Spleen (tissue), 11 donors: ENCODE data around the gene NRXN2. TPM values are rescaled to one million over a fixed set of nuclear protein-coding genes. Genes with fewer than 3 reads are reported as not detected.

ENCODE experiments used
- DNase-seq: peaks from one replicate; pipeline ENCODE4 v3.0.0-alpha.2; 2020
- H3K27ac ChIP-seq, 8 donors: fragments of 200-600 bp; sonication (generic) in 7 of 8; 1 replicate in 4 of 8; 2 replicates in 4 of 8; pipeline versions ENCODE4 v1.5.0 to v1.8.0; 2016 to 2021; ENCODE audit warnings: inconsistent platforms in 4 of 8, mild to moderate bottlenecking in 4 of 8, moderate library complexity in 1 of 8
- H3K27me3 ChIP-seq, 7 donors: fragments of 200-600 bp; sonication (generic) in 6 of 7; replicated peaks in 1 of 7; 1 replicate in 4 of 7; 2 replicates in 3 of 7; pipeline versions ENCODE4 v1.5.0 to v1.8.0; 2016 to 2021; ENCODE audit warnings: inconsistent platforms in 3 of 7, mild to moderate bottlenecking in 1 of 7
- H3K36me3 ChIP-seq, 6 donors: fragments of 200-600 bp; sonication (generic) in 5 of 6; 1 replicate in 4 of 6; 2 replicates in 2 of 6; pipeline versions ENCODE4 v1.5.0 to v1.8.0; 2016 to 2021; ENCODE audit warnings: inconsistent platforms in 2 of 6
- H3K4me1 ChIP-seq, 6 donors: fragments of 200-600 bp; sonication (generic) in 5 of 6; 1 replicate in 3 of 6; 2 replicates in 3 of 6; pipeline versions ENCODE4 v1.5.0 to v1.8.0; 2016 to 2021; ENCODE audit warnings: inconsistent platforms in 3 of 6
- H3K4me3 ChIP-seq, 8 donors: fragments of 200-600 bp; sonication (generic) in 7 of 8; 1 replicate in 4 of 8; 2 replicates in 4 of 8; pipeline versions ENCODE4 v1.5.0 to v1.8.0; 2016 to 2021; ENCODE audit warnings: inconsistent platforms in 4 of 8, mild to moderate bottlenecking in 4 of 8, moderate library complexity in 2 of 8
- H3K9me3 ChIP-seq, 8 donors: fragments of 200-600 bp; sonication (generic) in 7 of 8; 1 replicate in 4 of 8; 2 replicates in 4 of 8; pipeline versions ENCODE4 v1.5.0 to v1.8.0; 2016 to 2021; ENCODE audit warnings: inconsistent platforms in 4 of 8
- POLR2A ChIP-seq, 3 donors: fragments of 450-650 bp; IDR thresholded peaks; one replicate each; pipeline ENCODE4 v1.5.1; 2017; ENCODE audit warnings: antibody characterized with exemption in 3 of 3, mild to moderate bottlenecking in 1 of 3
- POLR2AphosphoS5 ChIP-seq, 3 donors: sonication (generic); formaldehyde crosslinking; IDR thresholded peaks; one replicate each; pipeline ENCODE4 v1.5.1; 2017; ENCODE audit warnings: antibody characterized with exemption in 3 of 3
- WGBS, 5 donors: extraction: QIAGEN DNeasy Blood & Tissue Kit in 3 of 5; methylation state at CpG; one replicate each; pipeline versions ENCODE4 v1.1.5 to v1.1.7; 2013 to 2018; 5-methylcytosine and 5-hydroxymethylcytosine counted together
- intact Hi-C: fragments of 100-400 bp; cut with DNase I; formaldehyde crosslinking; loops from one replicate; pipeline ENCODE4 v1.15.0; 2023; ENCODE audit warnings: low total_unique reads
- polyA plus RNA-seq, 3 donors: library from polyadenylated mRNA; stranded (reverse); fragments of 200-250 nt; gene quantifications; one replicate each; pipeline ENCODE4 v1.2.1, GENCODE V29; 2013
- total RNA-seq, 7 donors: library from RNA; depleted of rRNA in 3 of 7; stranded (reverse); fragments of >200 nt in 3 of 7; fragmentation: NEBNext Ultra II Directional in 4 of 7; extraction: Animal tissue kit (Norgen Biotek cat#: 25700) in 4 of 7; gene quantifications; one replicate each; pipeline versions ENCODE4 v1.1.0 to v1.2.1, GENCODE V29; 2016 to 2021
- TF ChIP-seq, protein P1 (sequence below), 11 experiments: fragments of 200-600 bp in 7 of 11; fragments of 450-650 bp in 4 of 11; sonication (generic) in 4 of 11; IDR thresholded peaks in 8 of 11; conservative IDR thresholded peaks in 3 of 11; 1 replicate in 7 of 11; 2 replicates in 4 of 11; pipeline versions ENCODE4 v1.4.0 to v1.8.0; 2016 to 2021; ENCODE audit warnings: antibody characterized with exemption in 11 of 11, inconsistent platforms in 4 of 11, mild to moderate bottlenecking in 1 of 11
- donor health status: healthy with polysubstance abuse.
- donor health status: DM: no; HTN: no; CAD: no; lungs with moderate emphysema.
- donor health status: DM: no; HTN: no; CAD: no.
- donor health status: Bipolar disorder and iron deficiency.
- donor health status: healthy.
- donor health status: DM: no; HTN: no; CAD: no.
- donor health status: DM: yes; HTN: yes; CAD: no.

NRXN2 gene
- total and polyA plus RNA-seq, 10 donors = 0.59 to 12.9 (median 3.0) TPM

DNA sequence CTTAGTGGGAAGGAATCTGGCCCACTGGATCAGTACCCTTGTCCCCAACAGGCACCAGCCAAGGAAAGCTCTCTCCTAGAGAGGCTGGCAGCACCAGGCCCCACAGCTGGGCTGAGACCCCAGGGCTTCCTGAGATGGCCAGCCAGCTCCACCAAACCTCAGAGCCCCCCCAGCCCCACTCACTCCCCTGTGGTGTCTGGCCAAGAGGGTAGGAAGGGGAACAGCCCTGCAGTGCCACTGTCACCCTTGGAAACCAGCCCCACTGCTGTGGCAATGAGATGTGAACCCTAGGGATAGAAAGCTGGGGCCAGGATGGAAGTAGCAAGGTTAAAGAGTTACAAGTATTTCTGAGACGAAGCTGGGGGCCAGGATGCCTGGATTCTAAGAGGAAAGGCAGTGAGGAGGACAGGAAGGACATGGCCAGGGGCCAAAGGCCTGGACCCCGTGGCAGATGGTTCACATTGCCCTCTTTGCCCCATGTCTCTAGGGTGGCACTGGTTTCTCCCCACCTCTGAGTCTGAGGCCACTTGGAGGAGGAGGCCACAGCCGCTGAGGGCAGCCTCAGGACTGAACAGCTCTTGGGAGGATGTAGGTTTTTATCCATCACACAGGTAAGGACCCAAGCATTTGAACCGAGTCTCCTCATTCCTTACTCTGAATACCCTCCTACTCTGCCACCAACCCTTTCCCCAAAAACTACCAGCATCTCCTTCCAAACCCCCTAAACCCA is 28.8 kb downstream of the NRXN2 start:
- H3K4me1 ChIP-seq = peaks cover 0 to 19% (median 7%) of the 10 kb centered on the region in 6 donors
- no peak overlapping the region for H3K27ac ChIP-seq
- H3K9me3 ChIP-seq = no peaks in the 10 kb centered on the region
- H3K36me3 ChIP-seq = no peaks in the 10 kb centered on the region
- H3K27me3 ChIP-seq = peaks cover 0 to 28% (median 0%) of the 10 kb centered on the region in 7 donors
- 62 to 78% (median 69%) methylated on average over 4 of the region's 4 CpGs for WGBS, 5 donors
- intact Hi-C loops = no loop called here
- TF ChIP-seq POLR2A (IDR thresholded peaks at IDR 0.05) = no peak
- TF ChIP-seq POLR2AphosphoS5 (IDR thresholded peaks at IDR 0.05) = no peak
- TF ChIP-seq, protein P1, sequence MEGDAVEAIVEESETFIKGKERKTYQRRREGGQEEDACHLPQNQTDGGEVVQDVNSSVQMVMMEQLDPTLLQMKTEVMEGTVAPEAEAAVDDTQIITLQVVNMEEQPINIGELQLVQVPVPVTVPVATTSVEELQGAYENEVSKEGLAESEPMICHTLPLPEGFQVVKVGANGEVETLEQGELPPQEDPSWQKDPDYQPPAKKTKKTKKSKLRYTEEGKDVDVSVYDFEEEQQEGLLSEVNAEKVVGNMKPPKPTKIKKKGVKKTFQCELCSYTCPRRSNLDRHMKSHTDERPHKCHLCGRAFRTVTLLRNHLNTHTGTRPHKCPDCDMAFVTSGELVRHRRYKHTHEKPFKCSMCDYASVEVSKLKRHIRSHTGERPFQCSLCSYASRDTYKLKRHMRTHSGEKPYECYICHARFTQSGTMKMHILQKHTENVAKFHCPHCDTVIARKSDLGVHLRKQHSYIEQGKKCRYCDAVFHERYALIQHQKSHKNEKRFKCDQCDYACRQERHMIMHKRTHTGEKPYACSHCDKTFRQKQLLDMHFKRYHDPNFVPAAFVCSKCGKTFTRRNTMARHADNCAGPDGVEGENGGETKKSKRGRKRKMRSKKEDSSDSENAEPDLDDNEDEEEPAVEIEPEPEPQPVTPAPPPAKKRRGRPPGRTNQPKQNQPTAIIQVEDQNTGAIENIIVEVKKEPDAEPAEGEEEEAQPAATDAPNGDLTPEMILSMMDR (IDR thresholded peaks at IDR 0.05 in 8 of 11, conservative IDR thresholded peaks at IDR 0.05 in 3 of 11) = no peak
- DNase-seq = no peak
- H3K4me3 ChIP-seq = no peak overlapping the region

DNA sequence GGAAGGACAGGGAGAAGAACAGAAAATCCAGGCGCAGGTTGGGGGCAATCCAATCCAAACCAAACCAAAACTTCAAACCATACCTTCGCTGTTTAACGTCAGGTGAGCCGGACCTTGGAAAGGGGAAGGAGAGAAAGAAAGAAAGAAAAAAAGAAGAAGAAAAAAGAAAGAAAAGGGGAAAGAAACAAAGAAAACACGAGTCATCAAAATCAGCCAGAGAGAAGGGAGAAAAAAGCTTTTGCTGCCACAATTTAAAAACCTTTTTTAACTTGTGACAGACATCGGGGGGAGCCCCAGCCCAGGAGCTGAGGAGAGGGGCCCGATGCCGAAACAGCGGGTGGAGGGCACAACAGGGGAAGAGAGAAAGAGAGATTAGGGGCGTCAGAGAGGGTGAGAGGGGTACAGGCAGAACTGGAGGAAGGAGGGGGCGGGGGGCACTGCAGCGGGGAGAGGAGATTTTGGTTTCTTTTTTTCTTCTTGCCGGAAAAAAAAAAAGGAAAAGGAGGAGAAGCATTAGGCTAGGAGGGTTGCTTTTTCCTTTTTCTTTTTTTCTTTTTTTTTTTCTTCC is 30.1 kb downstream of the NRXN2 start:
- no peaks in the 10 kb centered on the region for H3K36me3 ChIP-seq
- H3K27ac ChIP-seq = no peak overlapping the region
- no peak overlapping the region for H3K4me3 ChIP-seq
- H3K27me3 ChIP-seq = peaks cover 0 to 28% (median 0%) of the 10 kb centered on the region in 7 donors
- 15 to 23% (median 21%) methylated on average over 13 of the region's 13 CpGs for WGBS, 5 donors
- H3K9me3 ChIP-seq = no peaks in the 10 kb centered on the region
- peaks cover 12 to 33% (median 20%) of the 10 kb centered on the region in 6 donors for H3K4me1 ChIP-seq
- no peak for DNase-seq
- TF ChIP-seq POLR2AphosphoS5 (IDR thresholded peaks at IDR 0.05) (no peak), POLR2A (IDR thresholded peaks at IDR 0.05) (no peak)
- TF ChIP-seq, protein P1 (IDR thresholded peaks at IDR 0.05 in 8 of 11, conservative IDR thresholded peaks at IDR 0.05 in 3 of 11) = no peak
- intact Hi-C loops = no loop called here

DNA sequence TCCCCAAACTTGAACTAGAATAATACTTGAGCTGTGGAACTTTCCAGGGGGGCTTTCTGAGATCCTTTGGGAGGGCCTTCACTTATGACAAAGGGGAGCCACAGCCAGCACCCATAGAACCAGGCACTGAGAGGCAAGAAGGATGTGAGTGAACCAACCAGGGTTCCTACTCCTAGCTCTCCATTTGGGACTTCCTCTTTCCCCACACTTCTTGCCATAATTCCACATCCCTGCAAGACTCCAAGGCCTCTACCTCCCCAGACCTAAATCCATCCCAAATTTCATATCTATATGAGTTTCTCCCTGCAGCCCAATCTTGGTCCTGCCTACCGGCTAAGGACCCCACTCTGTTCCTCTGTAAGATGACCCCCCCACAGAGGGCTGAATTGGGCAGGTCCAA is 31.5 kb downstream of the NRXN2 start:
- no peaks in the 10 kb centered on the region for H3K9me3 ChIP-seq
- no peak overlapping the region for H3K27ac ChIP-seq
- peaks cover 16 to 46% (median 33%) of the 10 kb centered on the region in 6 donors for H3K4me1 ChIP-seq
- WGBS, 5 donors = 86 to 100% (median 94%) methylated on average over 1 of the region's 1 CpG
- TF ChIP-seq, protein P1 (IDR thresholded peaks at IDR 0.05 in 8 of 11, conservative IDR thresholded peaks at IDR 0.05 in 3 of 11) = no peak
- no peak for TF ChIP-seq POLR2A (IDR thresholded peaks at IDR 0.05)
- TF ChIP-seq POLR2AphosphoS5 (IDR thresholded peaks at IDR 0.05) = no peak
- no peaks in the 10 kb centered on the region for H3K36me3 ChIP-seq
- intact Hi-C loops = no loop called here
- DNase-seq = no peak
- H3K4me3 ChIP-seq = no peak overlapping the region
- peaks cover 0 to 28% (median 0%) of the 10 kb centered on the region in 7 donors for H3K27me3 ChIP-seq

DNA sequence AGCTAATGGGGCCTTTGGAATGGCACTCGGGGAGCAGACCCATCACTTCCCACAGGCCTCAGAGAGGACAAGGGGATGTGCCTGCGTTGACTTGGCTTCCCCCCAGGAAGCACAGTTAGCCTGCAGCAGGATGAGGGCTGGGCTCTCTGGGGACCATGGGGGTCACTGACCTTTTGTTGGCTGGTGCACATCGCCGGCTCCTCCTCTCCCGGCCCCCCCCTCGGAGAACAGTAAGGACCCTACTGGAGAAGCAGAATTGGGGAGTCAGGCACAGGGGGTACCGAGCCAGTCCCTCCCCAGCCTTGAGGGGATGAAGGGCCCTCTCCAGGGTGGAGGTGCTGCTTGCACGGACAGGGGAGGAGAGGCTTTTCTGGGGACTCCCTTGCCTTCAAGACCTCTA is 32.8 kb downstream of the NRXN2 start:
- Histone ChIP-seq H3K4me3 (no peak overlapping the region), H3K36me3 (no peaks in the 10 kb centered on the region), H3K27me3 (peaks cover 0 to 28% (median 0%) of the 10 kb centered on the region in 7 donors), H3K9me3 (no peaks in the 10 kb centered on the region), H3K27ac (no peak overlapping the region), H3K4me1 (peaks cover 16 to 47% (median 33%) of the 10 kb centered on the region in 6 donors)
- no peak for TF ChIP-seq POLR2AphosphoS5 (IDR thresholded peaks at IDR 0.05)
- TF ChIP-seq, protein P1 (IDR thresholded peaks at IDR 0.05 in 8 of 11, conservative IDR thresholded peaks at IDR 0.05 in 3 of 11) = no peak
- no peak for TF ChIP-seq POLR2A (IDR thresholded peaks at IDR 0.05)
- DNase-seq = no peak
- WGBS, 5 donors = 45 to 70% (median 63%) methylated on average over 3 to 8 of the region's 8 CpGs
- intact Hi-C loops = no loop called here
